SK-N-SH treated with all-trans-retinoic acid at 6 μM for 48 hours (cell line): ENCODE data around the gene NADSYN1.

ENCODE experiments used
- ATAC-seq: fragments of 200-7000 bp; cut with Tn5 transposase; 3 replicates; pipeline ENCODE4 v1.9.1; 2020; ENCODE audit warnings: mild to moderate bottlenecking, moderate library complexity
- ARNTL ChIP-seq: fragments of 450-650 bp; formaldehyde crosslinking; IDR thresholded peaks from 2 replicates; pipeline ENCODE4 v1.5.0; 2020; ENCODE audit warnings: low read depth, mild to moderate bottlenecking, moderate library complexity, borderline replicate concordance
- BACH2 ChIP-seq: fragments of 250-450 bp; sonication (Bioruptor Pico); IDR thresholded peaks from 2 replicates; pipeline ENCODE4 v1.9.0; 2021; ENCODE audit warnings: mild to moderate bottlenecking, borderline replicate concordance
- CSDC2 ChIP-seq: fragments of 250-450 bp; sonication (Bioruptor Pico); IDR thresholded peaks from 2 replicates; pipeline ENCODE4 v1.5.0; 2020; ENCODE audit warnings: mild to moderate bottlenecking, moderate library complexity
- ESRRG ChIP-seq: fragments of 250-450 bp; sonication (Bioruptor Pico); IDR thresholded peaks from 2 replicates; pipeline ENCODE4 v1.6.1; 2021; ENCODE audit warnings: mild to moderate bottlenecking
- GLIS3 ChIP-seq: fragments of 250-450 bp; sonication (Bioruptor Pico); IDR thresholded peaks from 2 replicates; pipeline ENCODE4 v1.5.0; 2020; ENCODE audit warnings: mild to moderate bottlenecking, moderate library complexity
- ISL1 ChIP-seq: fragments of 250-450 bp; sonication (Bioruptor Pico); IDR thresholded peaks from 2 replicates; pipeline ENCODE4 v2.1.2; 2022; ENCODE audit warnings: mild to moderate bottlenecking, moderate library complexity
- OSR1 ChIP-seq: fragments of 250-450 bp; sonication (Bioruptor Pico); IDR thresholded peaks from 2 replicates; pipeline ENCODE4 v1.8.0; 2022; ENCODE audit warnings: moderate library complexity, mild to moderate bottlenecking, inconsistent platforms
- PPARA ChIP-seq: fragments of 250-450 bp; sonication (Bioruptor Pico); IDR thresholded peaks from 2 replicates; pipeline ENCODE4 v1.5.0; 2020; ENCODE audit warnings: mild to moderate bottlenecking, borderline replicate concordance
- RARB ChIP-seq: fragments of 250-450 bp; sonication (Bioruptor Pico); IDR thresholded peaks from 2 replicates; pipeline ENCODE4 v1.8.0; 2021; ENCODE audit warnings: mild to moderate bottlenecking, moderate library complexity
- SNAI2 ChIP-seq: fragments of 250-450 bp; sonication (Bioruptor Pico); IDR thresholded peaks from 2 replicates; pipeline ENCODE4 v1.5.0; 2020; ENCODE audit warnings: mild to moderate bottlenecking, moderate library complexity
- TCF4 ChIP-seq: fragments of 250-450 bp; sonication (Bioruptor Pico); IDR thresholded peaks from 2 replicates; pipeline ENCODE4 v1.8.0; 2021; ENCODE audit warnings: mild to moderate bottlenecking, moderate library complexity, borderline replicate concordance
- TOX ChIP-seq: fragments of 250-450 bp; sonication (Bioruptor Pico); IDR thresholded peaks from 2 replicates; pipeline ENCODE4 v1.8.0; 2021; ENCODE audit warnings: mild to moderate bottlenecking, moderate library complexity, borderline replicate concordance
- ZC3H10 ChIP-seq: fragments of 250-450 bp; sonication (Bioruptor Pico); IDR thresholded peaks from 2 replicates; pipeline ENCODE4 v1.5.1; 2021; ENCODE audit warnings: mild to moderate bottlenecking, moderate library complexity
- ZFP3 ChIP-seq: fragments of 250-450 bp; sonication (Bioruptor Pico); IDR thresholded peaks from 2 replicates; pipeline ENCODE4 v1.5.0; 2020; ENCODE audit warnings: mild to moderate bottlenecking, moderate library complexity
- ZFP30 ChIP-seq: fragments of 450-650 bp; formaldehyde crosslinking; IDR thresholded peaks from 2 replicates; pipeline ENCODE4 v1.5.0; 2022; ENCODE audit warnings: mild to moderate bottlenecking, moderate library complexity
- ZNF565 ChIP-seq: fragments of 450-650 bp; formaldehyde crosslinking; conservative IDR thresholded peaks from 2 replicates; pipeline ENCODE4 v1.5.0; 2020; ENCODE audit warnings: low read depth, mild to moderate bottlenecking, moderate library complexity
- ZNF70 ChIP-seq: fragments of 450-650 bp; formaldehyde crosslinking; IDR thresholded peaks from 2 replicates; pipeline ENCODE4 v1.5.0; 2020; ENCODE audit warnings: mild to moderate bottlenecking, moderate library complexity
- ZNF8 ChIP-seq: fragments of 450-650 bp; formaldehyde crosslinking; IDR thresholded peaks from 2 replicates; pipeline ENCODE4 v1.5.0; 2020; ENCODE audit warnings: mild to moderate bottlenecking, moderate library complexity
- TF ChIP-seq, protein P1 (sequence below): fragments of 250-450 bp; sonication (Bioruptor Pico); IDR thresholded peaks from 2 replicates; pipeline ENCODE4 v1.8.0; 2020; ENCODE audit warnings: mild to moderate bottlenecking, moderate library complexity, borderline replicate concordance
- TF ChIP-seq, protein P2 (sequence below): fragments of 250-450 bp; sonication (Bioruptor Pico); IDR thresholded peaks from 2 replicates; pipeline ENCODE4 v1.5.1; 2021; ENCODE audit warnings: mild to moderate bottlenecking, moderate library complexity
- TF ChIP-seq, protein P3 (sequence below): fragments of 250-450 bp; sonication (Bioruptor Pico); IDR thresholded peaks from 2 replicates; pipeline ENCODE4 v1.8.0; 2021; ENCODE audit warnings: low read depth, mild to moderate bottlenecking, moderate library complexity, borderline replicate concordance
- TF ChIP-seq, protein P4 (sequence below): fragments of 250-450 bp; sonication (Bioruptor Pico); IDR thresholded peaks from 2 replicates; pipeline ENCODE4 v1.5.1; 2020; ENCODE audit warnings: low read depth, mild to moderate bottlenecking, moderate library complexity

The NADSYN1 gene

DNA sequence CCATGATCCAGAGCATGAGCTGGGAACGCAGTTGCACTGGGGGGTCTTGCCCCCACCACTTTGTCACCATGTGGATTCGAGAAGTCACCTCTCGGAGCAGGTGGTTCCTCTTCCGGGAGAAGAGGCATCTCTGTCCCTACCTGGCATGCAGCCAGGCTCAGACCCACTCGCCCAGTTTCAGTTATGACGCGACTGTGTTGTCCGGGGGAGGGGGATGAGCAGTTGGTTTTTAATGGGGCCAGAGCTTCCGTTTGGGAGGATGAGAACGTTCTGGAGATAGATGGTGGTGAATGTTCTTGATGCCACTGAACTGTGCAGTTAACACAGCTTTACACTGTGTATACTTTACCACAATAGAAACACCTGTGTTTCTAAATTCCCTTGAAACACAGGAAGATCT, 46.3 kb upstream of the NADSYN1 start:
- TF ChIP-seq CSDC2 (CRISPR knock-in tag): no peak

GRCh38 chr11:71407356-71407755, 45.6 kb upstream of the NADSYN1 start:
- TF ChIP-seq ARNTL (CRISPR knock-in tag): no peak
- TF ChIP-seq, protein P1, sequence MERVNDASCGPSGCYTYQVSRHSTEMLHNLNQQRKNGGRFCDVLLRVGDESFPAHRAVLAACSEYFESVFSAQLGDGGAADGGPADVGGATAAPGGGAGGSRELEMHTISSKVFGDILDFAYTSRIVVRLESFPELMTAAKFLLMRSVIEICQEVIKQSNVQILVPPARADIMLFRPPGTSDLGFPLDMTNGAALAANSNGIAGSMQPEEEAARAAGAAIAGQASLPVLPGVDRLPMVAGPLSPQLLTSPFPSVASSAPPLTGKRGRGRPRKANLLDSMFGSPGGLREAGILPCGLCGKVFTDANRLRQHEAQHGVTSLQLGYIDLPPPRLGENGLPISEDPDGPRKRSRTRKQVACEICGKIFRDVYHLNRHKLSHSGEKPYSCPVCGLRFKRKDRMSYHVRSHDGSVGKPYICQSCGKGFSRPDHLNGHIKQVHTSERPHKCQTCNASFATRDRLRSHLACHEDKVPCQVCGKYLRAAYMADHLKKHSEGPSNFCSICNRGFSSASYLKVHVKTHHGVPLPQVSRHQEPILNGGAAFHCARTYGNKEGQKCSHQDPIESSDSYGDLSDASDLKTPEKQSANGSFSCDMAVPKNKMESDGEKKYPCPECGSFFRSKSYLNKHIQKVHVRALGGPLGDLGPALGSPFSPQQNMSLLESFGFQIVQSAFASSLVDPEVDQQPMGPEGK (CRISPR knock-in tag): no peak
- TF ChIP-seq, protein P2, sequence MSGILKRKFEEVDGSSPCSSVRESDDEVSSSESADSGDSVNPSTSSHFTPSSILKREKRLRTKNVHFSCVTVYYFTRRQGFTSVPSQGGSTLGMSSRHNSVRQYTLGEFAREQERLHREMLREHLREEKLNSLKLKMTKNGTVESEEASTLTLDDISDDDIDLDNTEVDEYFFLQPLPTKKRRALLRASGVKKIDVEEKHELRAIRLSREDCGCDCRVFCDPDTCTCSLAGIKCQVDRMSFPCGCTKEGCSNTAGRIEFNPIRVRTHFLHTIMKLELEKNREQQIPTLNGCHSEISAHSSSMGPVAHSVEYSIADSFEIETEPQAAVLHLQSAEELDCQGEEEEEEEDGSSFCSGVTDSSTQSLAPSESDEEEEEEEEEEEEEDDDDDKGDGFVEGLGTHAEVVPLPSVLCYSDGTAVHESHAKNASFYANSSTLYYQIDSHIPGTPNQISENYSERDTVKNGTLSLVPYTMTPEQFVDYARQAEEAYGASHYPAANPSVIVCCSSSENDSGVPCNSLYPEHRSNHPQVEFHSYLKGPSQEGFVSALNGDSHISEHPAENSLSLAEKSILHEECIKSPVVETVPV (CRISPR knock-in tag): no peak
- TF ChIP-seq, protein P3, sequence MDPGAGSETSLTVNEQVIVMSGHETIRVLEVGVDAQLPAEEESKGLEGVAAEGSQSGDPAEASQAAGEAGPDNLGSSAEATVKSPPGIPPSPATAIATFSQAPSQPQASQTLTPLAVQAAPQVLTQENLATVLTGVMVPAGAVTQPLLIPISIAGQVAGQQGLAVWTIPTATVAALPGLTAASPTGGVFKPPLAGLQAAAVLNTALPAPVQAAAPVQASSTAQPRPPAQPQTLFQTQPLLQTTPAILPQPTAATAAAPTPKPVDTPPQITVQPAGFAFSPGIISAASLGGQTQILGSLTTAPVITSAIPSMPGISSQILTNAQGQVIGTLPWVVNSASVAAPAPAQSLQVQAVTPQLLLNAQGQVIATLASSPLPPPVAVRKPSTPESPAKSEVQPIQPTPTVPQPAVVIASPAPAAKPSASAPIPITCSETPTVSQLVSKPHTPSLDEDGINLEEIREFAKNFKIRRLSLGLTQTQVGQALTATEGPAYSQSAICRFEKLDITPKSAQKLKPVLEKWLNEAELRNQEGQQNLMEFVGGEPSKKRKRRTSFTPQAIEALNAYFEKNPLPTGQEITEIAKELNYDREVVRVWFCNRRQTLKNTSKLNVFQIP: no peak
- no peak for TF ChIP-seq RARB (CRISPR knock-in tag)
- TF ChIP-seq ZNF8 (CRISPR knock-in tag): no peak
- no peak for TF ChIP-seq OSR1 (CRISPR knock-in tag)
- no peak for TF ChIP-seq SNAI2
- no peak for TF ChIP-seq ZFP30 (CRISPR knock-in tag)
- no peak for TF ChIP-seq PPARA (CRISPR knock-in tag)
- no peak for TF ChIP-seq ISL1
- no peak for TF ChIP-seq TOX (CRISPR knock-in tag)
- no peak for TF ChIP-seq CSDC2 (CRISPR knock-in tag)
- no peak for TF ChIP-seq BACH2 (CRISPR knock-in tag)
- no peak for TF ChIP-seq ZC3H10
- no peak for TF ChIP-seq ZNF565 (CRISPR knock-in tag)
- no peak for TF ChIP-seq ZFP3
- no peak for TF ChIP-seq ZNF70
- TF ChIP-seq, all 23 proteins: peak for 0
- no peak for ATAC-seq

More for the DNA sequence above, 46.3 kb upstream of the NADSYN1 start:
- no peak for ATAC-seq

- no peak for ATAC-seq
Measured at GRCh38 chr11:71408826-71409225, 44.2 kb upstream of the NADSYN1 start.

More at GRCh38 chr11:71408826-71409225, 44.2 kb upstream of the NADSYN1 start:
- TF ChIP-seq GLIS3 (CRISPR knock-in tag) (no peak), ISL1 (no peak), ARNTL (CRISPR knock-in tag) (no peak), OSR1 (CRISPR knock-in tag) (no peak), CSDC2 (CRISPR knock-in tag) (no peak), ZNF8 (CRISPR knock-in tag) (no peak), ESRRG (no peak), BACH2 (CRISPR knock-in tag) (no peak), ZNF70 (no peak), TOX (CRISPR knock-in tag) (no peak), TCF4 (CRISPR knock-in tag) (no peak), ZFP3 (no peak), SNAI2 (no peak), RARB (CRISPR knock-in tag) (no peak), ZNF565 (CRISPR knock-in tag) (no peak)
- TF ChIP-seq, protein P2 (CRISPR knock-in tag): no peak
- TF ChIP-seq, protein P3: no peak
- TF ChIP-seq, protein P1 (CRISPR knock-in tag): no peak
- TF ChIP-seq, protein P4, sequence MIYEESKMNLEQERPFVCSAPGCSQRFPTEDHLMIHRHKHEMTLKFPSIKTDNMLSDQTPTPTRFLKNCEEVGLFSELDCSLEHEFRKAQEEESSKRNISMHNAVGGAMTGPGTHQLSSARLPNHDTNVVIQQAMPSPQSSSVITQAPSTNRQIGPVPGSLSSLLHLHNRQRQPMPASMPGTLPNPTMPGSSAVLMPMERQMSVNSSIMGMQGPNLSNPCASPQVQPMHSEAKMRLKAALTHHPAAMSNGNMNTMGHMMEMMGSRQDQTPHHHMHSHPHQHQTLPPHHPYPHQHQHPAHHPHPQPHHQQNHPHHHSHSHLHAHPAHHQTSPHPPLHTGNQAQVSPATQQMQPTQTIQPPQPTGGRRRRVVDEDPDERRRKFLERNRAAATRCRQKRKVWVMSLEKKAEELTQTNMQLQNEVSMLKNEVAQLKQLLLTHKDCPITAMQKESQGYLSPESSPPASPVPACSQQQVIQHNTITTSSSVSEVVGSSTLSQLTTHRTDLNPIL: no peak
